PC-3 (cell line): ENCODE data around the gene PSMD1. TPM values are rescaled to one million over a fixed set of nuclear protein-coding genes. Genes with fewer than 3 reads are reported as not detected.
"Not testable (repeated sequence)": the region's sequence is repeated elsewhere in the genome, so short reads cannot be mapped to it uniquely, and the experiment has no call there.

Experiments used
- ATAC-seq: fragments of 200-7000 bp; cut with Tn5 transposase; 2 replicates; pipeline ENCODE4 v1.9.1; 2020; ENCODE audit warnings: mild to moderate bottlenecking, moderate library complexity
- BruUV-seq: library from RNA; stranded (reverse); fragments of 400-500 nt; replicated peaks from 2 replicates; lab custom pipeline; 2021; lab: Mats Ljungman, UMichigan
- CTCF ChIA-PET: fragments of 300-600 bp; sonication (Branson Sonifier 250); formaldehyde crosslinking; loops from one replicate; lab custom pipeline; 2022; ENCODE audit warnings: antibody characterized with exemption; lab: Charles Lee
- POLR2A ChIA-PET: fragments of 300-600 bp; sonication (Branson Sonifier 250); formaldehyde crosslinking; loops from one replicate; lab custom pipeline; 2022; ENCODE audit warnings: antibody characterized with exemption; ENCODE audit not compliant: unreplicated experiment; lab: Charles Lee
- DNase-seq: peaks from one replicate; pipeline ENCODE4 v3.0.0-alpha.2; 2015
- H2AFZ ChIP-seq: fragments of 300-600 bp; sonication (generic); 2 replicates; pipeline ENCODE4 v1.6.0; 2016; ENCODE audit warnings: antibody characterized with exemption, low read length
- H3F3A ChIP-seq: fragments of 300-600 bp; sonication (generic); one replicate; pipeline ENCODE4 v1.6.0; 2017; ENCODE audit warnings: antibody characterized with exemption, low read length, control low read depth, mild to moderate bottlenecking; ENCODE audit not compliant: unreplicated experiment
- H3K27ac ChIP-seq: fragments of 300-600 bp; sonication (generic); 2 replicates; pipeline ENCODE4 v1.5.1; 2016; ENCODE audit warnings: mild to moderate bottlenecking, low read length
- H3K27me3 ChIP-seq: fragments of 300-600 bp; sonication (generic); 2 replicates; pipeline ENCODE4 v1.6.1; 2016; ENCODE audit warnings: low read length, mixed read lengths
- H3K36me3 ChIP-seq: fragments of 300-600 bp; sonication (generic); 2 replicates; pipeline ENCODE4 v1.6.1; 2016; ENCODE audit warnings: low read depth, mixed run types, low read length, mixed read lengths
- H3K4me1 ChIP-seq: fragments of 300-600 bp; sonication (generic); 2 replicates; pipeline ENCODE4 v1.5.1; 2016; ENCODE audit warnings: low read length; ENCODE audit not compliant: insufficient read depth
- H3K4me2 ChIP-seq: fragments of 300-600 bp; sonication (generic); 2 replicates; pipeline ENCODE4 v1.6.0; 2016; ENCODE audit warnings: low read length
- H3K4me3 ChIP-seq: fragments of 300-600 bp; sonication (generic); 2 replicates; pipeline ENCODE4 v1.5.1; 2016; ENCODE audit warnings: mild to moderate bottlenecking, low read length, mixed read lengths
- H3K79me2 ChIP-seq: fragments of 300-600 bp; sonication (generic); 2 replicates; pipeline ENCODE4 v1.6.1; 2017; ENCODE audit warnings: low read length, mixed read lengths
- H3K9ac ChIP-seq: fragments of 300-600 bp; sonication (generic); 2 replicates; pipeline ENCODE4 v1.6.0; 2016; ENCODE audit warnings: mild to moderate bottlenecking, low read length
- H3K9me2 ChIP-seq: fragments of 300-600 bp; sonication (generic); replicated peaks from 2 replicates; pipeline ENCODE4 v1.6.1; 2016; ENCODE audit warnings: mixed run types, low read length, mixed read lengths
- H3K9me3 ChIP-seq: fragments of 300-600 bp; sonication (generic); 2 replicates; pipeline ENCODE4 v1.6.1; 2016; ENCODE audit warnings: low read length, mixed read lengths
- H4K20me1 ChIP-seq: fragments of 300-600 bp; sonication (generic); 2 replicates; pipeline ENCODE4 v1.6.1; 2016; ENCODE audit warnings: low read length, mixed read lengths
- EZH2 ChIP-seq: fragments of 300-600 bp; sonication (generic); IDR thresholded peaks from one replicate; pipeline ENCODE4 v1.6.1; 2017; ENCODE audit warnings: antibody characterized with exemption, mild to moderate bottlenecking, low read length; ENCODE audit not compliant: unreplicated experiment
- EZH2phosphoT487 ChIP-seq: fragments of 300-600 bp; sonication (generic); IDR thresholded peaks from 2 replicates; pipeline ENCODE4 v1.6.1; 2018; ENCODE audit warnings: mild to moderate bottlenecking, antibody characterized with exemption, low read length, borderline replicate concordance
- intact Hi-C: fragments of 100-400 bp; cut with micrococcal nuclease; formaldehyde crosslinking; loops from 2 replicates; pipeline ENCODE4 v1.9.0; 2023
- total RNA-seq: library from RNA; depleted of rRNA; stranded (reverse); fragments of >200 nt; gene quantifications from 2 replicates; pipeline ENCODE4 v1.2.3, GENCODE V29; 2014
- TF ChIP-seq, protein P1 (sequence below): fragments of 300-600 bp; sonication (generic); conservative IDR thresholded peaks from 2 replicates; pipeline ENCODE4 v1.5.1; 2017; ENCODE audit warnings: antibody characterized with exemption, low read depth, mild to moderate bottlenecking, low read length

Gene PSMD1
- total RNA-seq, 1 experiment from 2014 or later: 154 TPM

DNA sequence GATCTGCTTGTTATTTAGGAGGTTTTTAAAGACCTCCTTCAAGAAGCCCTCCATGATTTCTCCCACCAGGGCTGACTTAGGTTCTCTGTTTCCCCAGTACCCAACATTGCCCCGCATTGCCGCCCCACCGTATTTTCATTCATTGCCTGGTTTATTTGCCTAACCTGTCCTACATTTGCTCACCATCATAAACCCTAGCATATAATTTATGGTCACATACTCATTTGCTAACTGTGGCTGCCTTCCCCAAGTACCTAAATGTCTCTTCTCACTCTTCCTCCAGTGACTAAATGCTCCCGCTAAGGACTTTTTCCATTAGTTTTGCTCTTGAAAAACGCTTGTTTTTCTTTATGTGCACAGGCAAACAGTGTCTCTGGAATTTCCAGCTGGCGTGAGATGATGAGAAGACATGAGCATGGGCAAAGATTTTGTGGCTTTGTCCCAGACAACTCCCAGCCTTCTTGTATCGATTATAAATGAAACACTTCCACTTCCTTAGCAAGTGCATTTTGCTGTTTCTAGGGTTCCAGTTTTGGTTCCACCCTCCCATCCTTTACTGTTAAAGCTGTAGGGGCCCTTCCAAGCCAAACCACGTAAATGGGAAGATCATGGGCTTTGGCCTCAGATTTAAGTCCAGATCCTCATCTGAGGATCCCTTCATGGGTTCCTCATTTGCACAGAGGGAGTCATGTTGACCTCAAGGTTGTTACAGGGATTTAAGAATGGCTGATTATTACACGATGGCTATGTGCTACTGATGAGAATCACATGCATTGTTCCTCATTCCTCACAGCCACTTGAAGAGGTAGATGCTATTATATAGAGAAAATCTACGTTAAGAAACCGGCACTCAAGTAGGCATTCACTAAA, 120.7 kb downstream of the PSMD1 start:
- Histone ChIP-seq H3K4me2 (no peak overlapping the region), H3K79me2 (no peaks in the 10 kb centered on the region), H3K9me3 (no peaks in the 10 kb centered on the region), H2AFZ (no peak overlapping the region), H3K9ac (no peak overlapping the region), H3F3A (no peaks in the 10 kb centered on the region), H3K9me2 (no peaks in the 10 kb centered on the region), H4K20me1 (no peaks in the 10 kb centered on the region), H3K27me3 (no peaks in the 10 kb centered on the region), H3K4me1 (peaks cover 13% of the 10 kb centered on the region), H3K4me3 (no peak overlapping the region), H3K36me3 (peaks cover 14% of the 10 kb centered on the region), H3K27ac (no peak overlapping the region)
- BruUV-seq: TSS peak; percentile 8
- ATAC-seq: no peak
- intact Hi-C loops: no loop called here
- TF ChIP-seq, protein P1, sequence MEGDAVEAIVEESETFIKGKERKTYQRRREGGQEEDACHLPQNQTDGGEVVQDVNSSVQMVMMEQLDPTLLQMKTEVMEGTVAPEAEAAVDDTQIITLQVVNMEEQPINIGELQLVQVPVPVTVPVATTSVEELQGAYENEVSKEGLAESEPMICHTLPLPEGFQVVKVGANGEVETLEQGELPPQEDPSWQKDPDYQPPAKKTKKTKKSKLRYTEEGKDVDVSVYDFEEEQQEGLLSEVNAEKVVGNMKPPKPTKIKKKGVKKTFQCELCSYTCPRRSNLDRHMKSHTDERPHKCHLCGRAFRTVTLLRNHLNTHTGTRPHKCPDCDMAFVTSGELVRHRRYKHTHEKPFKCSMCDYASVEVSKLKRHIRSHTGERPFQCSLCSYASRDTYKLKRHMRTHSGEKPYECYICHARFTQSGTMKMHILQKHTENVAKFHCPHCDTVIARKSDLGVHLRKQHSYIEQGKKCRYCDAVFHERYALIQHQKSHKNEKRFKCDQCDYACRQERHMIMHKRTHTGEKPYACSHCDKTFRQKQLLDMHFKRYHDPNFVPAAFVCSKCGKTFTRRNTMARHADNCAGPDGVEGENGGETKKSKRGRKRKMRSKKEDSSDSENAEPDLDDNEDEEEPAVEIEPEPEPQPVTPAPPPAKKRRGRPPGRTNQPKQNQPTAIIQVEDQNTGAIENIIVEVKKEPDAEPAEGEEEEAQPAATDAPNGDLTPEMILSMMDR: no peak
- TF ChIP-seq EZH2phosphoT487 (no peak), EZH2 (no peak)
- POLR2A ChIA-PET: no interaction called here
- DNase-seq: no peak
- CTCF ChIA-PET: no interaction called here

DNA sequence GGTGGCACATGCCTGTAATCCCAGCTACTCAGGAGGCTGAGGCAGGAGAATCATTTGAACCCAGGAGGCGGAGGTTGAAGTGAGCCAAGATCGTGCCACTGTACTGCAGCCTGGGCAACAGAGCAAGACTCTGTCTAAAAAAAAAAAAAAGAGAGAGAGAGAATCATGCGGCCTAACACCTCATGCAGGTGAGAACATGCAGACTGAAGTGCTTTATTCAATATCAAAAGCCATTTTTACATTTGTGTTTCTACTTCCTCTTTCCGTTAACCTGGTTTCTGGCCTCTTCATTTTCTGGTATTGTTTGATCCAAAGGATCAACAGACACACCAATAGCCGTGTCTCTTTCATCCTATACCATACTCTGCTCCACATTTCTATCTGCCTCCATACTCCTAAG, 122.1 kb downstream of the PSMD1 start:
- ATAC-seq, H3K27ac ChIP-seq, H3K4me3 ChIP-seq, POLR2A ChIA-PET, H3K79me2 ChIP-seq, H3K9me2 ChIP-seq, H3F3A ChIP-seq, H2AFZ ChIP-seq, H3K9me3 ChIP-seq, H3K27me3 ChIP-seq, CTCF ChIA-PET, H3K4me2 ChIP-seq, intact Hi-C loops, BruUV-seq, DNase-seq, H3K9ac ChIP-seq, H4K20me1 ChIP-seq, H3K36me3 ChIP-seq: not testable (repeated sequence)
- H3K4me1 ChIP-seq: peaks cover 13% of the 10 kb centered on the region

DNA sequence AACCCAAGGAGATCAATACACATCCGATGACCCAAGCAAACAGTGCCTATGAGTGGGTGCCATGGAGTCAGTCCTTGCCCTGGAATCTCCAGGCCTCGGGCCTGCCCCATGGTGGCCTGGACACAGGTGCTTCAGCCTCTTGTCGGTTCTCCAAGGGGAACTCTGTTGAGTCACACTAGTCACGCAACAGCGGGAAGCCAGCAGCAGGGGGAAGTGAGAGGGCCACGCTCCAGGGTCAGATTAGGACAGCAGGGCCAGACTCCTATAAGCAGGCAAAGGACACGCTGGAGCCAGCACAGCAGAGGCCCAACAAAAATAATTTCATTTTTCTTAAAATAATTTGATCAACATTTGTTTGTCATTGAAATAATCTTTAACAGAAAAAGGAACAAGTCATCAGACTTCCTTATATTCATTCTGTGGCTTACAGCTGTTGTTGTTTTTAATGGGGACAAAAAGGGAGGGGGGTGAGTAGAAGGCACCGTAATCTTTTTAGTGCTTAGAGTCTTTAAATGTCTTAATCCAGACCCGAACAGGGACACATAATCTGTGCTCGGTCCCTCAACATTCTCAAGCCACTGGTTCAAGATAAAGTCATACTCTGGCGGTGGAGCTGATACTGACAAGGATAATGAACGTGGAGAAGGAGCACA, 125.3 kb downstream of the PSMD1 start:
- no peaks in the 10 kb centered on the region for H3F3A ChIP-seq
- no peak overlapping the region for H3K4me3 ChIP-seq
- intact Hi-C loops: no loop called here
- H3K36me3 ChIP-seq: no peaks in the 10 kb centered on the region
- no TSS peak for BruUV-seq
- no peaks in the 10 kb centered on the region for H3K9me2 ChIP-seq
- peaks cover 13% of the 10 kb centered on the region for H3K4me1 ChIP-seq
- no peaks in the 10 kb centered on the region for H4K20me1 ChIP-seq
- H3K79me2 ChIP-seq: no peaks in the 10 kb centered on the region
- DNase-seq: peak; percentile 11
- H3K4me2 ChIP-seq: no peak overlapping the region
- no peak overlapping the region for H3K27ac ChIP-seq
- no peaks in the 10 kb centered on the region for H3K9me3 ChIP-seq
- no peak overlapping the region for H2AFZ ChIP-seq
- ChIA-PET CTCF (no interaction called here), POLR2A (no interaction called here)
- ATAC-seq: no peak
- TF ChIP-seq, protein P1: no peak
- no peak for TF ChIP-seq EZH2
- no peak for TF ChIP-seq EZH2phosphoT487
- H3K27me3 ChIP-seq: no peaks in the 10 kb centered on the region
- H3K9ac ChIP-seq: no peak overlapping the region
